ENCODE data around the gene SND1.

GRCh38 chr7:128092221-128092620, 440.2 kb downstream of the SND1 start:
- TF ChIP-seq CTCF (IDR thresholded peaks at IDR 0.05; ENCODE audit: insufficient read depth, low read length) = no peak
- TF ChIP-seq SPI1 (IDR thresholded peaks at IDR 0.05; ENCODE audit: borderline replicate concordance, low read depth) = no peak
- no peak for TF ChIP-seq POLR2AphosphoS5 (IDR thresholded peaks at IDR 0.05; ENCODE audit: low read depth)
- TF ChIP-seq REST (IDR thresholded peaks at IDR 0.05; ENCODE audit: insufficient replicate concordance, low read depth) = no peak

All from HL-60 (cell line).